ENCODE results near the gene CEP85L.

DNA sequence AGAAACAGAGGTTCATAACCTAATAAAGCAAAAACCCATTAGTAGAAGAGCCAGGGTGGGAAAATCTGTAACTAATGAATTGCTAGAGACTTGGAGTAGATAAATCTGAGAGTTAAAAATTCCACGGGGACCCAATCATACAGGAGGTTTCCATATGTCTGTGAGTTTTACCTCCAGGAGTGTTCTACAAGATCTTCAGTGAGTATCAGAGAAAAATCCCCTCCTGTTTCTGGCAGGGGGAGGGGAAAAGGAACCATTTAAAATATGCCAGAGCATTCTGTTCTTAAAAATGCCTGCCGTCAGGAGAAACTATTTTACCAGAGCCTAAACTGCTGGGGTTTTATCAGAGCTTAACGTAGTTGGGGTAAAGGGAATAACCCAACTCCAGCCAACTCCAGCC lies 157.3 kb downstream of the CEP85L start:
- TF ChIP-seq, protein P1, sequence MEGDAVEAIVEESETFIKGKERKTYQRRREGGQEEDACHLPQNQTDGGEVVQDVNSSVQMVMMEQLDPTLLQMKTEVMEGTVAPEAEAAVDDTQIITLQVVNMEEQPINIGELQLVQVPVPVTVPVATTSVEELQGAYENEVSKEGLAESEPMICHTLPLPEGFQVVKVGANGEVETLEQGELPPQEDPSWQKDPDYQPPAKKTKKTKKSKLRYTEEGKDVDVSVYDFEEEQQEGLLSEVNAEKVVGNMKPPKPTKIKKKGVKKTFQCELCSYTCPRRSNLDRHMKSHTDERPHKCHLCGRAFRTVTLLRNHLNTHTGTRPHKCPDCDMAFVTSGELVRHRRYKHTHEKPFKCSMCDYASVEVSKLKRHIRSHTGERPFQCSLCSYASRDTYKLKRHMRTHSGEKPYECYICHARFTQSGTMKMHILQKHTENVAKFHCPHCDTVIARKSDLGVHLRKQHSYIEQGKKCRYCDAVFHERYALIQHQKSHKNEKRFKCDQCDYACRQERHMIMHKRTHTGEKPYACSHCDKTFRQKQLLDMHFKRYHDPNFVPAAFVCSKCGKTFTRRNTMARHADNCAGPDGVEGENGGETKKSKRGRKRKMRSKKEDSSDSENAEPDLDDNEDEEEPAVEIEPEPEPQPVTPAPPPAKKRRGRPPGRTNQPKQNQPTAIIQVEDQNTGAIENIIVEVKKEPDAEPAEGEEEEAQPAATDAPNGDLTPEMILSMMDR (IDR thresholded peaks at IDR 0.05): no peak
- TF ChIP-seq POLR2A (IDR thresholded peaks at IDR 0.05; ENCODE audit: low read depth) (no peak), POLR2AphosphoS5 (IDR thresholded peaks at IDR 0.05) (no peak), EP300 (IDR thresholded peaks at IDR 0.05) (no peak)
